HG02943 (cell line): ENCODE data around the gene CEP112.
"Not testable (repeated sequence)": the region's sequence is repeated elsewhere in the genome, so short reads cannot be mapped to it uniquely, and the experiment has no call there.

Source experiments
- ATAC-seq: cut with Tn5 transposase; IDR thresholded peaks from one replicate; pipeline ENCODE4 v1.9.1; 2021; ENCODE audit warnings: mild to moderate bottlenecking, low read depth, moderate library complexity; ENCODE audit not compliant: unreplicated experiment

Gene CEP112

GRCh38 chr17:65707780-65708179 is 484.2 kb downstream of the CEP112 start:
- ATAC-seq: no peak

GRCh38 chr17:65704731-65705130 is 487.2 kb downstream of the CEP112 start:
- no peak for ATAC-seq

- no peak for ATAC-seq
Measured at GRCh38 chr17:65703891-65704290, 488.0 kb downstream of the CEP112 start.

GRCh38 chr17:65699459-65699858 is 492.5 kb downstream of the CEP112 start:
- ATAC-seq: no peak

GRCh38 chr17:65698381-65699061 is 493.4 kb downstream of the CEP112 start:
- no peak for ATAC-seq

- ATAC-seq: no peak
Measured at GRCh38 chr17:65697661-65698060, 494.3 kb downstream of the CEP112 start.

GRCh38 chr17:65696739-65697394 is 495.1 kb downstream of the CEP112 start:
- ATAC-seq: no peak

- no peak for ATAC-seq
Measured at GRCh38 chr17:65694601-65695000, 497.3 kb downstream of the CEP112 start.

- no peak for ATAC-seq
Measured at GRCh38 chr17:65690626-65691310, 501.2 kb downstream of the CEP112 start.

GRCh38 chr17:65688307-65688706 is 503.6 kb downstream of the CEP112 start:
- no peak for ATAC-seq

- ATAC-seq: no peak
Measured at GRCh38 chr17:65685110-65685509, 506.8 kb downstream of the CEP112 start.

GRCh38 chr17:65684631-65685030 is 507.3 kb downstream of the CEP112 start:
- no peak for ATAC-seq

GRCh38 chr17:65683428-65683827 is 508.5 kb downstream of the CEP112 start:
- ATAC-seq: no peak

- ATAC-seq: not testable (repeated sequence)
Measured at GRCh38 chr17:65681763-65682162, 510.2 kb downstream of the CEP112 start.

GRCh38 chr17:65679165-65679845 is 512.6 kb downstream of the CEP112 start:
- no peak for ATAC-seq

GRCh38 chr17:65678546-65678945 is 513.4 kb downstream of the CEP112 start:
- no peak for ATAC-seq

- no peak for ATAC-seq
Measured at GRCh38 chr17:65677932-65678331, 514.0 kb downstream of the CEP112 start.

GRCh38 chr17:65674246-65675045 is 517.5 kb downstream of the CEP112 start:
- ATAC-seq: no peak

GRCh38 chr17:65670667-65671371 is 521.1 kb downstream of the CEP112 start:
- no peak for ATAC-seq

GRCh38 chr17:65668211-65668610 is 523.7 kb downstream of the CEP112 start:
- no peak for ATAC-seq
